HCT116 (cell line): ENCODE results near the gene PCDHA5. TPM values are rescaled to one million over a fixed set of nuclear protein-coding genes. Genes with fewer than 3 reads are reported as not detected.
"Not testable (repeated sequence)": the region's sequence is repeated elsewhere in the genome, so short reads cannot be mapped to it uniquely, and the experiment has no call there.

Experiments
- ATAC-seq: fragments of 200-7000 bp; cut with Tn5 transposase; 2 replicates; pipeline ENCODE4 v1.9.1; 2020; ENCODE audit warnings: mild to moderate bottlenecking, moderate library complexity
- BruUV-seq: library from RNA; stranded (reverse); fragments of 400-500 nt; replicated peaks from 2 replicates; lab custom pipeline; 2021; lab: Mats Ljungman, UMichigan
- CTCF ChIA-PET: fragments of 300-600 bp; sonication (Branson Sonifier 250); formaldehyde crosslinking; loops from one replicate; lab custom pipeline; 2021; ENCODE audit warnings: antibody characterized with exemption; lab: Charles Lee
- POLR2A ChIA-PET: fragments of 300-600, 350-600 bp; sonication (Branson Sonifier 250); formaldehyde crosslinking; loops from one replicate; lab custom pipeline; 2021; ENCODE audit warnings: antibody characterized with exemption; lab: Charles Lee
- RAD21 ChIA-PET, 2 experiments: fragments of 300-600 bp; sonication (Branson Sonifier 250); formaldehyde crosslinking; loops; one replicate each; lab custom pipeline; 2023; ENCODE audit warnings: low total read pairs in 2 of 2; ENCODE audit not compliant: uncharacterized antibody in 2 of 2, unreplicated experiment in 2 of 2, low non-redundant PET in 1 of 2; lab: Charles Lee
- DNase-seq: peaks from one replicate; pipeline ENCODE4 v3.0.0-alpha.2; 2010; ENCODE audit warnings: low read depth, low spot score
- H2AFZ ChIP-seq: fragments of 200-600 bp; shearing (Covaris generic), sonication (generic); 2 replicates; pipeline ENCODE4 v1.6.1; 2017; ENCODE audit warnings: low read depth, mixed run types, mixed read lengths, antibody characterized with exemption, low read length; ENCODE audit not compliant: poor library complexity, severe bottlenecking
- H3K27ac ChIP-seq: 2 replicates; pipeline ENCODE4 v1.5.1; 2012; ENCODE audit warnings: low read depth, low read length
- H3K27me3 ChIP-seq: fragments of 200-600 bp; sonication (generic); 2 replicates; pipeline ENCODE4 v1.6.1; 2016; ENCODE audit warnings: mixed run types, low read length, mixed read lengths; ENCODE audit not compliant: insufficient read depth
- H3K36me3 ChIP-seq, 2 experiments: fragments of 200-500 bp in 1 of 2; fragments of 200-600 bp in 1 of 2; sonication (Bioruptor generic) in 1 of 2; sonication (generic) in 1 of 2; 2 replicates each; pipeline versions ENCODE4 v1.5.1 to v1.6.1; 2014 to 2016; ENCODE audit warnings: low read length in 2 of 2, inconsistent platforms in 1 of 2, mixed read lengths in 1 of 2, mixed run types in 1 of 2; ENCODE audit not compliant: insufficient read depth in 2 of 2, control insufficient read depth in 1 of 2
- H3K4me1 ChIP-seq, 2 experiments: fragments of 200-600 bp in 1 of 2; sonication (generic) in 1 of 2; 2 replicates each; pipeline versions ENCODE4 v1.5.1 to v1.6.1; 2012 to 2017; ENCODE audit warnings: low read length in 2 of 2, inconsistent platforms in 1 of 2, mild to moderate bottlenecking in 1 of 2, mixed read lengths in 1 of 2, mixed run types in 1 of 2, moderate library complexity in 1 of 2; ENCODE audit not compliant: insufficient read depth in 2 of 2, control insufficient read depth in 1 of 2
- H3K4me2 ChIP-seq: fragments of 200-600 bp; sonication (generic); 2 replicates; pipeline ENCODE4 v1.6.1; 2017; ENCODE audit warnings: mixed run types, low read length, mixed read lengths
- H3K4me3 ChIP-seq, 2 experiments: fragments of 200-600 bp in 1 of 2; sonication (generic) in 1 of 2; replicated peaks in 1 of 2; 2 replicates each; pipeline ENCODE4 v1.5.1; 2011 to 2016; ENCODE audit warnings: low read length in 2 of 2, control low read depth in 1 of 2, low read depth in 1 of 2, mild to moderate bottlenecking in 1 of 2, mixed read lengths in 1 of 2, mixed run types in 1 of 2
- H3K79me2 ChIP-seq: fragments of 200-600 bp; sonication (generic); 2 replicates; pipeline ENCODE4 v1.6.1; 2017; ENCODE audit warnings: mild to moderate bottlenecking, mixed run types, low read length, moderate library complexity, mixed read lengths; ENCODE audit not compliant: insufficient read depth
- H3K9ac ChIP-seq: fragments of 200-600 bp; sonication (generic); 2 replicates; pipeline ENCODE4 v1.6.1; 2016; ENCODE audit warnings: low read length, mixed read lengths
- H3K9me2 ChIP-seq: fragments of 200-600 bp; sonication (generic), shearing (Covaris generic); 2 replicates; pipeline ENCODE4 v1.6.1; 2017; ENCODE audit warnings: mixed run types, mild to moderate bottlenecking, moderate library complexity; ENCODE audit not compliant: insufficient read depth
- H3K9me3 ChIP-seq, 2 experiments: fragments of 200-500 bp in 1 of 2; fragments of 200-600 bp in 1 of 2; sonication (Bioruptor generic) in 1 of 2; sonication (generic) in 1 of 2; 2 replicates each; pipeline ENCODE4 v1.6.1; 2014 to 2017; ENCODE audit warnings: low read length in 2 of 2, mixed read lengths in 2 of 2, inconsistent platforms in 1 of 2, low read depth in 1 of 2, mild to moderate bottlenecking in 1 of 2, mixed run types in 1 of 2, moderate library complexity in 1 of 2; ENCODE audit not compliant: control insufficient read depth in 1 of 2, insufficient read depth in 1 of 2
- H4K20me1 ChIP-seq: fragments of 200-600 bp; sonication (generic), shearing (Covaris generic); 2 replicates; pipeline ENCODE4 v1.6.1; 2017; ENCODE audit warnings: mixed run types, mild to moderate bottlenecking, moderate library complexity; ENCODE audit not compliant: insufficient read depth
- CTCF ChIP-seq, 3 experiments: fragments of 200-600 bp in 1 of 3; sonication (generic) in 1 of 3; IDR thresholded peaks in 2 of 3; conservative IDR thresholded peaks in 1 of 3; 2 replicates each; pipeline ENCODE4 v1.5.1; 2012 to 2017; ENCODE audit warnings: low read depth in 2 of 3, low read length in 2 of 3, antibody characterized with exemption in 1 of 3, borderline replicate concordance in 1 of 3, control low read depth in 1 of 3, mild to moderate bottlenecking in 1 of 3, mixed read lengths in 1 of 3, mixed run types in 1 of 3, moderate library complexity in 1 of 3; ENCODE audit not compliant: insufficient read depth in 1 of 3
- POLR2AphosphoS5 ChIP-seq: IDR thresholded peaks from 2 replicates; pipeline ENCODE4 v1.6.1; 2011; ENCODE audit warnings: mild to moderate bottlenecking, low read depth, low read length, moderate library complexity
- RAD21 ChIP-seq: IDR thresholded peaks from 2 replicates; pipeline ENCODE4 v1.6.1; 2012; ENCODE audit warnings: low read depth, mild to moderate bottlenecking
- SIN3A ChIP-seq: IDR thresholded peaks from 2 replicates; pipeline ENCODE4 v1.6.1; 2012; ENCODE audit warnings: low read depth
- YY1 ChIP-seq: IDR thresholded peaks from 2 replicates; pipeline ENCODE4 v1.6.1; 2011; ENCODE audit warnings: low read length, low read depth, moderate library complexity, mild to moderate bottlenecking; ENCODE audit not compliant: insufficient replicate concordance; ENCODE audit errors: extremely low read depth
- ZFX ChIP-seq: fragments of 450-650 bp; IDR thresholded peaks from 2 replicates; pipeline ENCODE4 v1.6.1; 2017
- intact Hi-C: fragments of 100-400 bp; cut with micrococcal nuclease; formaldehyde crosslinking; loops from 2 replicates; pipeline ENCODE4 v1.10.0; 2022
- total RNA-seq: library from RNA; stranded (reverse); gene quantifications from one replicate; pipeline ENCODE4 v1.2.1, GENCODE V29; 2021; ENCODE audit not compliant: unreplicated experiment

The PCDHA5 gene
- total RNA-seq, 1 experiment from 2014 or later, result not detected

GRCh38 chr5:140806834-140807775, 14.3 kb upstream of the PCDHA5 start, which contains the start of gene PCDHA4:
Gene PCDHA4 (plus strand): TSS chr5:140807068.
- POLR2A ChIA-PET, result no interaction called here
- Histone ChIP-seq H4K20me1 (no peaks in the 10 kb centered on the region), H3K9ac (no peak within 1 kb of the TSS)
- CTCF ChIA-PET, result interaction anchor here (0.9 kb wide), 2 partner anchors 8 to 234 kb away, joined by 3 read pairs; no protein-coding TSS in a partner anchor
- intact Hi-C loops, result no loop called here
- TF ChIP-seq SIN3A, result no peak
- no peak for TF ChIP-seq ZFX
- peak; percentile 6 to 60 (median 57); a peak in 4 of 6 replicates for TF ChIP-seq CTCF (IDR thresholded peaks at IDR 0.05 in 2 of 3, conservative IDR thresholded peaks at IDR 0.05 in 1 of 3; ENCODE audit: borderline replicate concordance in 1 of 3, insufficient read depth in 1 of 3, low read depth in 2 of 3, low read length in 2 of 3)
- peak; percentile 36; the same call in 1 of the 2 replicates for TF ChIP-seq RAD21
- TF ChIP-seq POLR2AphosphoS5, result no peak
- TF ChIP-seq YY1, result no peak
- TF ChIP-seq, all 23 proteins: peak for 2
- RAD21 ChIA-PET, result no interaction called here
- Histone ChIP-seq H3K4me1 (no peaks in the 10 kb centered on the region), H3K36me3 (no peaks in the 10 kb centered on the region), H3K27ac (no peak within 1 kb of the TSS), H3K4me3 (no peak within 1 kb of the TSS), H3K9me3 (peaks cover 0 to 5% of the 10 kb centered on the region in 2 experiments; a peak in 2 of 4 replicates), H2AFZ (no peak within 1 kb of the TSS), H3K9me2 (no peaks in the 10 kb centered on the region), H3K79me2 (no peaks in the 10 kb centered on the region), H3K4me2 (no peak within 1 kb of the TSS), H3K27me3 (no peaks in the 10 kb centered on the region)
- peak; percentile 65 for ATAC-seq
- DNase-seq, result no peak
- no TSS peak for BruUV-seq

- H3K27me3 ChIP-seq, H3K9me2 ChIP-seq, H3K4me1 ChIP-seq, POLR2A ChIA-PET, H3K79me2 ChIP-seq, RAD21 ChIA-PET, H3K9ac ChIP-seq, DNase-seq, H4K20me1 ChIP-seq, H3K27ac ChIP-seq, H3K4me2 ChIP-seq, H3K36me3 ChIP-seq, H3K4me3 ChIP-seq, BruUV-seq, H3K9me3 ChIP-seq, ATAC-seq, intact Hi-C loops, H2AFZ ChIP-seq: not testable (repeated sequence)
- CTCF ChIA-PET, result interaction anchor here (0.9 kb wide), 1 partner anchor 10 kb away, joined by 3 read pairs; no protein-coding TSS in a partner anchor
Measured at GRCh38 chr5:140808241-140808888, 13.0 kb upstream of the PCDHA5 start.
